K562 (cell line): ENCODE data around the gene PDZRN3. TPM values are rescaled to one million over a fixed set of nuclear protein-coding genes. Genes with fewer than 3 reads are reported as not detected.

Experiments
- ATAC-seq: fragments of 200-7000 bp; cut with Tn5 transposase; 3 replicates; pipeline ENCODE4 v1.9.1; 2020; ENCODE audit warnings: moderate library complexity
- BruUV-seq: library from RNA; stranded (reverse); fragments of 400-500 nt; replicated peaks from 2 replicates; lab custom pipeline; 2021; lab: Mats Ljungman, UMichigan
- CTCF ChIA-PET: fragments of 300-600 bp; formaldehyde crosslinking; extraction: SDS; loops from one replicate; lab custom pipeline; 2021; ENCODE audit warnings: low intra/inter-chr PET ratio; lab: Yijun Ruan, JAX
- POLR2A ChIA-PET: fragments of 300-600, 350-650 bp; sonication (Branson Sonifier 250); formaldehyde crosslinking; extraction: SDS; loops from one replicate; lab custom pipeline; 2021; ENCODE audit warnings: antibody characterized with exemption, inconsistent platforms; lab: Yijun Ruan, JAX
- DNase-seq, 4 experiments: peaks; one replicate each; pipeline versions ENCODE4 v3.0.0 to v3.0.0-alpha.2; 2011 to 2018; ENCODE audit warnings: low spot score in 3 of 4, mixed read lengths in 3 of 4; ENCODE audit errors: extremely low read depth in 1 of 4
- FAIRE-seq: peaks from 2 replicates; lab custom pipeline; 2011; peaks lifted over from hg19 to GRCh38; lab: Jason Lieb, UNC
- H2AFZ ChIP-seq: 2 replicates; pipeline ENCODE4 v1.6.0; 2011; ENCODE audit warnings: low read depth, low read length, control low read depth, inconsistent platforms
- H3K27ac ChIP-seq: fragments of 200-600 bp; 3 replicates; pipeline ENCODE4 v1.8.0; 2011; ENCODE audit warnings: low read depth, mild to moderate bottlenecking, control low read depth, inconsistent platforms, low read length, moderate library complexity, mixed read lengths; ENCODE audit errors: extremely low read depth
- H3K27me3 ChIP-seq, 2 experiments: fragments of 300-600 bp in 1 of 2; 2 replicates in 1 of 2; 3 replicates in 1 of 2; pipeline versions ENCODE4 v1.6.0 to v1.8.0; 2011; ENCODE audit warnings: inconsistent platforms in 2 of 2, low read length in 2 of 2, mild to moderate bottlenecking in 1 of 2, mixed read lengths in 1 of 2, moderate library complexity in 1 of 2; ENCODE audit not compliant: control insufficient read depth in 2 of 2, insufficient read depth in 2 of 2
- H3K36me3 ChIP-seq: fragments of 300-600 bp; 3 replicates; pipeline ENCODE4 v1.8.0; 2011; ENCODE audit warnings: mild to moderate bottlenecking, low read length, inconsistent platforms; ENCODE audit not compliant: control insufficient read depth, insufficient read depth
- H3K4me1 ChIP-seq, 2 experiments: fragments of 200-600 bp in 1 of 2; replicated peaks in 1 of 2; 2 replicates in 1 of 2; 3 replicates in 1 of 2; pipeline versions ENCODE4 v1.5.1 to v1.8.0; 2011; ENCODE audit warnings: inconsistent platforms in 2 of 2, low read length in 2 of 2, mild to moderate bottlenecking in 1 of 2, mixed read lengths in 1 of 2, moderate library complexity in 1 of 2; ENCODE audit not compliant: control insufficient read depth in 2 of 2, insufficient read depth in 2 of 2
- H3K4me2 ChIP-seq: 2 replicates; pipeline ENCODE4 v1.6.1; 2011; ENCODE audit warnings: low read length, control low read depth, inconsistent platforms, mixed read lengths; ENCODE audit not compliant: insufficient read depth
- H3K4me3 ChIP-seq: fragments of 200-600 bp; sonication (generic), shearing (Covaris generic); 2 replicates; pipeline ENCODE4 v1.5.1; 2016; ENCODE audit warnings: control low read depth, inconsistent platforms
- H3K79me2 ChIP-seq: fragments of 200-600 bp; 3 replicates; pipeline ENCODE4 v1.8.0; 2011; ENCODE audit warnings: low read length, inconsistent platforms; ENCODE audit not compliant: control insufficient read depth, insufficient read depth
- H3K9ac ChIP-seq, 2 experiments: 2 replicates each; pipeline versions ENCODE4 v1.6.0 to v1.6.1; 2011; ENCODE audit warnings: low read depth in 2 of 2, low read length in 2 of 2, control low read depth in 1 of 2, inconsistent platforms in 1 of 2, mild to moderate bottlenecking in 1 of 2, mixed read lengths in 1 of 2; ENCODE audit not compliant: insufficient read depth in 1 of 2
- H3K9me1 ChIP-seq: one replicate; pipeline ENCODE4 v1.6.0; 2011; ENCODE audit warnings: inconsistent platforms, mild to moderate bottlenecking, low read length, moderate library complexity; ENCODE audit not compliant: control insufficient read depth, insufficient read depth
- H3K9me3 ChIP-seq: replicated peaks from 2 replicates; pipeline ENCODE4 v1.5.1; 2011; ENCODE audit warnings: low read depth, low read length, inconsistent platforms; ENCODE audit not compliant: control insufficient read depth, insufficient read depth
- H4K20me1 ChIP-seq: replicated peaks from 2 replicates; pipeline ENCODE4 v1.6.1; 2011; ENCODE audit warnings: low read length, inconsistent platforms, mixed read lengths; ENCODE audit not compliant: control insufficient read depth, insufficient read depth
- EP300 ChIP-seq: IDR thresholded peaks from 2 replicates; pipeline ENCODE4 v1.6.1; 2012; ENCODE audit warnings: low read length, improper control_type of control experiment
- ETV1 ChIP-seq: fragments of 450-650 bp; conservative IDR thresholded peaks from 2 replicates; pipeline ENCODE4 v1.6.1; 2016; ENCODE audit warnings: missing genetic modification characterization, control low read depth, low read depth, missing compliant biosample characterization
- GTF2F1 ChIP-seq: IDR thresholded peaks from 2 replicates; pipeline ENCODE4 v1.6.1; 2011; ENCODE audit warnings: low read depth, low read length, improper control_type of control experiment
- POLR2AphosphoS5 ChIP-seq: IDR thresholded peaks from 2 replicates; pipeline ENCODE4 v1.6.1; 2011; ENCODE audit warnings: mild to moderate bottlenecking, low read depth, low read length, moderate library complexity; ENCODE audit not compliant: control insufficient read depth, insufficient read depth
- POLR3G ChIP-seq: IDR thresholded peaks from 2 replicates; pipeline ENCODE4 v1.6.1; 2011; ENCODE audit not compliant: insufficient read length, insufficient replicate concordance; ENCODE audit errors: extremely low read depth
- SP1 ChIP-seq: sonication (generic); formaldehyde crosslinking; IDR thresholded peaks from 2 replicates; pipeline ENCODE4 v1.8.1; 2022; ENCODE audit warnings: mild to moderate bottlenecking, missing genetic modification reagents
- ZC3H11A ChIP-seq: IDR thresholded peaks from 2 replicates; pipeline ENCODE4 v1.6.1; 2012; ENCODE audit warnings: low read depth, low read length, improper control_type of control experiment
- WGBS: fragments of 100-300 bp; shearing (Covaris generic); methylation state at CpG from one replicate; pipeline ENCODE4 v1.1.6; 2016; ENCODE audit warnings: low coverage, mixed read lengths; ENCODE audit not compliant: insufficient coverage; ENCODE audit errors: missing lambda C conversion rate; 5-methylcytosine and 5-hydroxymethylcytosine counted together
- in situ Hi-C: fragments of 300-500 bp; cut with MboI; formaldehyde crosslinking; loops from 4 replicates; pipeline ENCODE4 v1.15.0; 2018; ENCODE audit warnings: inconsistent platforms, mixed read lengths
- intact Hi-C: fragments of 100-400 bp; cut with micrococcal nuclease; formaldehyde crosslinking; loops from 2 replicates; pipeline ENCODE4 v1.14.2; 2022
- polyA plus RNA-seq, 8 experiments: library from polyadenylated mRNA; depleted of rRNA in 4 of 8; stranded (reverse) in 5 of 8; unstranded in 3 of 8; fragments of >200 nt; fragmentation: Nextera tagmentation in 2 of 8; fragmentation: Illumina TruSeq in 1 of 8; extraction: Ambion mirVana in 2 of 8; extraction: Trizol in 1 of 8; gene quantifications; 2 replicates each; pipeline versions ENCODE4 v1.2.1 to v1.2.3, GENCODE V29; 2011 to 2014; ENCODE audit warnings: inconsistent platforms in 1 of 8, missing spikeins in 1 of 8
- total RNA-seq, 7 experiments: library from RNA; depleted of rRNA in 6 of 7; stranded (reverse); fragments of >200 nt in 6 of 7; fragmentation: Illumina TruSeq in 2 of 7; extraction: Trizol in 2 of 7; gene quantifications; 2 replicates each; pipeline versions ENCODE4 v1.2.1 to v1.2.3, GENCODE V29; 2011 to 2021; ENCODE audit warnings: low replicate concordance in 1 of 7
- TF ChIP-seq, protein P1 (sequence below): fragments of 450-650 bp; IDR thresholded peaks from 2 replicates; pipeline ENCODE4 v1.6.1; 2016; ENCODE audit warnings: low read depth, mild to moderate bottlenecking, moderate library complexity
- TF ChIP-seq, protein P2 (sequence below): fragments of 250-450 bp; sonication (Bioruptor Pico); IDR thresholded peaks from 2 replicates; pipeline ENCODE4 v1.8.0; 2022; ENCODE audit warnings: inconsistent platforms, mild to moderate bottlenecking, moderate library complexity, borderline replicate concordance

Gene PDZRN3
- total and polyA plus RNA-seq, 9 of the 15 experiments (the other 6 are each of a cell fraction or from before 2014, with no cell fraction given) = 0.16 TPM; not detected in 8

DNA sequence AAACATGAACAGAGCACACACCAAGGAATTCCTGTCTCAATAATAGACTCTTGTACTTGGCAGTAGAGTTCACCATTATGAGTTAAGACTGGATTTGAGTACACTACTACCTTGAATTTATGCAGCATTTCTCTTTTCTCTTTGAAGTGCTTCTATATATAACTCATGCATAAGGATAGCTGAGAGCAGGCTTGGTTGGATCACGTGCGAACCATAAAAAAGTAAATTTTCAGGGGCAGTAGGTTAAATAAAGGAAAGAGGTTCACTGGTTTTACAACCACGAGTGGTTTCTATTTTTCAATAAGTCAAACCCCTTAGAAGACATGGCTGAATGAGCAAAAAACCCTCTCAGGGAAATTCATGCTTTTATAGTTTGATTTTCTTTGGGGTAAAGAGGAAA lies 28.6 kb upstream of the PDZRN3 start:
- ATAC-seq (no peak), DNase-seq (no peak), FAIRE-seq (no peak)
- no peak overlapping the region for H3K4me3 ChIP-seq
- BruUV-seq = no TSS peak
- H3K27ac ChIP-seq = no peak overlapping the region
- H3K9ac ChIP-seq = no peak overlapping the region
- no peak overlapping the region for H2AFZ ChIP-seq
- no peaks in the 10 kb centered on the region for H4K20me1 ChIP-seq
- 5% methylated on average over 2 of the region's 3 CpGs for WGBS
- H3K4me2 ChIP-seq = no peak overlapping the region
- TF ChIP-seq ETV1 (no peak), EP300 (no peak), SP1 (CRISPR knock-in tag) (no peak), ZC3H11A (no peak), GTF2F1 (no peak), POLR3G (no peak), POLR2AphosphoS5 (no peak)
- TF ChIP-seq, protein P1, sequence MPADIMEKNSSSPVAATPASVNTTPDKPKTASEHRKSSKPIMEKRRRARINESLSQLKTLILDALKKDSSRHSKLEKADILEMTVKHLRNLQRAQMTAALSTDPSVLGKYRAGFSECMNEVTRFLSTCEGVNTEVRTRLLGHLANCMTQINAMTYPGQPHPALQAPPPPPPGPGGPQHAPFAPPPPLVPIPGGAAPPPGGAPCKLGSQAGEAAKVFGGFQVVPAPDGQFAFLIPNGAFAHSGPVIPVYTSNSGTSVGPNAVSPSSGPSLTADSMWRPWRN = no peak
- TF ChIP-seq, protein P2, sequence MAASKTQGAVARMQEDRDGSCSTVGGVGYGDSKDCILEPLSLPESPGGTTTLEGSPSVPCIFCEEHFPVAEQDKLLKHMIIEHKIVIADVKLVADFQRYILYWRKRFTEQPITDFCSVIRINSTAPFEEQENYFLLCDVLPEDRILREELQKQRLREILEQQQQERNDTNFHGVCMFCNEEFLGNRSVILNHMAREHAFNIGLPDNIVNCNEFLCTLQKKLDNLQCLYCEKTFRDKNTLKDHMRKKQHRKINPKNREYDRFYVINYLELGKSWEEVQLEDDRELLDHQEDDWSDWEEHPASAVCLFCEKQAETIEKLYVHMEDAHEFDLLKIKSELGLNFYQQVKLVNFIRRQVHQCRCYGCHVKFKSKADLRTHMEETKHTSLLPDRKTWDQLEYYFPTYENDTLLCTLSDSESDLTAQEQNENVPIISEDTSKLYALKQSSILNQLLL (CRISPR knock-in tag) = no peak
- in situ Hi-C loops = no loop called here
- intact Hi-C loops = no loop called here
- no peaks in the 10 kb centered on the region for H3K9me3 ChIP-seq
- ChIA-PET CTCF (no interaction called here), POLR2A (no interaction called here)
- H3K27me3 ChIP-seq = no peaks in the 10 kb centered on the region
- H3K9me1 ChIP-seq = no peaks in the 10 kb centered on the region
- no peaks in the 10 kb centered on the region for H3K79me2 ChIP-seq
- no peaks in the 10 kb centered on the region for H3K4me1 ChIP-seq
- H3K36me3 ChIP-seq = no peaks in the 10 kb centered on the region
